GM12892 (cell line): ENCODE results near the gene MECP2.

Source experiments
- POLR2A ChIP-seq: IDR thresholded peaks from 2 replicates; pipeline ENCODE4 v1.6.1; 2011; ENCODE audit warnings: low read depth, low read length, control low read depth
- POLR2AphosphoS5 ChIP-seq: IDR thresholded peaks from 2 replicates; pipeline ENCODE4 v1.6.1; 2011; ENCODE audit warnings: low read depth, low read length, control low read depth
- TAF1 ChIP-seq: IDR thresholded peaks from 2 replicates; pipeline ENCODE4 v1.6.1; 2011; ENCODE audit warnings: low read depth, mild to moderate bottlenecking, control low read depth, low read length, borderline replicate concordance

- TF ChIP-seq POLR2A (no peak), POLR2AphosphoS5 (no peak), TAF1 (no peak)
Measured at GRCh38 chrX:154142950-154143745, 45.6 kb upstream of the MECP2 start.
